Skeletal muscle tissue (tissue), 4 donors: Measurements from ENCODE around the gene AXIN1. TPM values are rescaled to one million over a fixed set of nuclear protein-coding genes. Genes with fewer than 3 reads are reported as not detected.

ENCODE experiments used
- H3K27ac ChIP-seq: one replicate; pipeline ENCODE4 v1.7.0; 2013; ENCODE audit warnings: mild to moderate bottlenecking, low read depth, low read length, inconsistent platforms
- H3K27me3 ChIP-seq, 3 donors: one replicate each; pipeline ENCODE4 v1.7.0; 2013; ENCODE audit warnings: low read length in 3 of 3; ENCODE audit not compliant: control insufficient read depth in 3 of 3, insufficient read depth in 3 of 3
- H3K36me3 ChIP-seq, 3 donors: one replicate each; pipeline ENCODE4 v1.7.0; 2013; ENCODE audit warnings: low read length in 3 of 3; ENCODE audit not compliant: control insufficient read depth in 3 of 3, insufficient read depth in 3 of 3
- H3K4me1 ChIP-seq, 3 donors: one replicate each; pipeline ENCODE4 v1.7.0; 2013; ENCODE audit warnings: low read length in 3 of 3, mild to moderate bottlenecking in 3 of 3; ENCODE audit not compliant: control insufficient read depth in 3 of 3, insufficient read depth in 3 of 3
- H3K4me3 ChIP-seq, 3 donors: one replicate each; pipeline ENCODE4 v1.7.0; 2013; ENCODE audit warnings: low read length in 3 of 3
- H3K9ac ChIP-seq, 3 donors: one replicate each; pipeline ENCODE4 v1.7.0; 2013; ENCODE audit warnings: low read length in 3 of 3, mild to moderate bottlenecking in 3 of 3, moderate library complexity in 2 of 3, low read depth in 1 of 3
- H3K9me3 ChIP-seq, 3 donors: one replicate each; pipeline ENCODE4 v1.7.0; 2013; ENCODE audit warnings: low read length in 3 of 3; ENCODE audit not compliant: control insufficient read depth in 3 of 3
- total RNA-seq: library from RNA; depleted of rRNA; stranded (reverse); fragments of >200 nt; gene quantifications from one replicate; pipeline ENCODE4 v1.2.3, GENCODE V29; 2014
- donor health status: Osteomylitis.

AXIN1 gene
- total RNA-seq, 1 donor from 2014 or later, result 8.9 TPM

DNA sequence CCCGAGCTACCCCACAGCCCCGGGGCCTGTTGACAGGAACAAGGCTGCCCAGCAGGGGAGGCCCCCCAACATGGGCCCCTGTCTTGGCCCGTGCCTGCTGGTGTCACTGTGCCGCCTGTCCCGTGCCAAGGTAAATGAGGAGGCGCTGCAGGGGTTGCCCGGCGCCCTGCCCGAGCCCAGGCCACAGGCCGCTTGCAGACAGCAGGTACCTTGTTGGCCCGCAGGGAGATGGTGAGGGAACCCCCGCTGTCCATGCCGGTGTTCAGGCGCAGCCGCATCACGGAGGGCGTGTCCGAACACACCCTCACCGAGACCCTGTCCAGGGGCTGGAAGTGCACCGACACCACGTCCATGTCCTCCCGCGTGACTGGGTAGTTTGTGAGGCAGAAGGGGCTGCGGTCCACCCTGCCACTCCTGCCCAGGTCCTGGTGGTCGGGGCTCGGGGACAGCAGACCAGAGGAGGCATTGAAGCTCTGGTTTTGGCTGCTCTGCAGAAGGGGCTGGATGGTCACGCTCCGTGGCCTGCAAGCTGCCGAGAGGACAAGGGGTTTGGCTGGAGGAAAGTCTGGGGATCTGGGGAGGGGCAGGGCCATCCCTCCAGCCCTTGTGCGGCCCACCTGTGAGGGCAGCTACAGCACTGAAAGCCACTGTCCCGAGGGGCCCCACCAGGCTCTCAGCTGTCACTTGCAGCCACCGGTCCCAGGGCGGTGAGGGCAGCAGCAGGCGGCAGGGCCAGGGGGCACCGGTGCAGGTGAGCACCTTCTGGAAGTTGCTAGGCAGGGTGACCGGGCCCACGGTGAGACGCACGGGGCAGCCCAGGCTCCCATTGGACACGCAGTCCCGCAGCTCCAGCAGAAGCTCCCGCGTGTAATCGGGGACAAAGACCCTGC, 23.6 kb upstream of the AXIN1 start:
- Histone ChIP-seq H3K9ac (no peak overlapping the region), H3K27ac (no peak overlapping the region), H3K4me1 (peaks cover 2 to 14% (median 8%) of the 10 kb centered on the region in 3 donors), H3K36me3 (peaks cover 16 to 30% (median 25%) of the 10 kb centered on the region in 3 donors), H3K9me3 (no peaks in the 10 kb centered on the region), H3K27me3 (no peaks in the 10 kb centered on the region), H3K4me3 (no peak overlapping the region)

DNA sequence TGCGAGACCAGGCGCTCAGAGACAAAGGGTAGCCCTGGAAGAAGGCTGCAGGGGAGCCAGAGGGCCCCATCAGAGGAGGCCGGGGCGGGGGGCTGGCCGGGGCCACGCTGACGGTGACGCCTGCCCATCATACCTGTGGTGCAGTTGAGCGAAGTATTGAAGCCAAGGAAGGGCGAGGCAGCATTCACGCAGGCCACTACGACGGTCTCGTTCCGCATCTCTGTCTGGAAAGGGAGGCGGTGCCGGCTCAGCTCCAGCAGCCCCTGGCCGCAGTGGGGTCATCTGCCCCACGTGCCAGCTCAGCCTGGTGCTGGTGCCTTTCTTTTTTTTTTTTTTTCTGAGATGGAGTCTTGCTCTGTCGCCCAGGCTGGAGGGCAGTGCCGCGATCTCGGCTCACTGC, 22.7 kb upstream of the AXIN1 start:
- peaks cover 16 to 30% (median 25%) of the 10 kb centered on the region in 3 donors for H3K36me3 ChIP-seq

DNA sequence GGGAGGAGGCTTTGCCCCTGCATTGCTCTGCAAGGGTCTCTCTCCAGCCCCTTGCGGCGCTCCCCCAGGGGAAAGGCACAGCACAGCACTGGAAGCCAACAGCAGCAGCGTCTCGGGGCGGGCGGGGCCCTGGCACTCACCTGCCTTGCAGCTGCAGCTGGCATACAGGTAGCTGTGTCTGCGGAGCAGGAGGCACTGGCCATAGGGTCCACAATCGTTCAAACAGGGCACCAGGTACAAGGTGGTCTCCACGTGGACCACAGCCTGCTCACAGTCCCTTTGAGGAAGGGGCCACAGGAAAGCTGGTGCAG, 22.0 kb upstream of the AXIN1 start:
- Histone ChIP-seq H3K36me3 (peaks cover 16 to 30% (median 25%) of the 10 kb centered on the region in 3 donors), H3K4me3 (no peak overlapping the region), H3K27me3 (no peaks in the 10 kb centered on the region), H3K27ac (no peak overlapping the region), H3K9ac (no peak overlapping the region), H3K4me1 (peaks cover 9 to 13% (median 9%) of the 10 kb centered on the region in 3 donors), H3K9me3 (no peaks in the 10 kb centered on the region)

More for the DNA sequence above, 22.7 kb upstream of the AXIN1 start:
- no peak overlapping the region for H3K4me3 ChIP-seq
- peaks cover 4 to 10% (median 9%) of the 10 kb centered on the region in 3 donors for H3K4me1 ChIP-seq
- no peaks in the 10 kb centered on the region for H3K27me3 ChIP-seq
- no peak overlapping the region for H3K9ac ChIP-seq
- H3K9me3 ChIP-seq, result no peaks in the 10 kb centered on the region
- no peak overlapping the region for H3K27ac ChIP-seq

DNA sequence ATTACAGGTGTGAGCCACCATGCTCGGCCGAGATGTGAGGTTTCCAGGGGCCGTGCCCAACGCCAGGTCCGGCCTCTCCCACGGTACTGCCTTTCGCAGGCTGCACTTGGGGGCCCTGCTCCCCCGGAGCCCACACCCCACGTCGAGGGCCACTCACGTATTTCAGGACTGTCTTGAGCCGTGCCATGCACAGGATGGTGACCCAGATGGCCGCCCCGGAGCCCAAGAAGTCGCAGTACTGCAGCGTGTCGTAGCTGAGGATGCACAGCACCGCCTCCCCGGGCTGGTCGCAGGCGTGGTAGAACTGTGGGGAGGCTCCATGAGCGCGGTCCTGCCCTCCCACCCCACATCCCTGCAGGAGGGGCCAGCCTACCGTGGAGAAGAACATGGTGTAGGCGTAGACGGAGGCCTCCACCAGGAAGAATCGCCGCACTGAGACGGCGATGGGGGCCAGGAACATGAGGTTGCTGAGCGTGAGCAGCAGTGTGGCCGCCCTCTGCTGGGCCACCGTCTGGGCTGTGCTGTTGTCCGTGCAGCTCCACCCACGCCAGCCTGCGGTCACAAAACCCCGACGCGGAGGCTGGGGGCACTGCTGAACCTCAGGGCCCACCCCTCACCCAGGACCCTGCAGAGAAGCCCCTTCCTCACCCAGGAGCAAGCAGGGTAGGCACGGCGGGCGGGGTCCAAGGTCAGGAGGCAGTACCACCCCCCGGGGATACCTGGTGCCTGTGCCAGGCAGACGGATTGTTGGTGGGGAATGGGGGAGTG, 21.5 kb upstream of the AXIN1 start:
- H3K36me3 ChIP-seq, result peaks cover 16 to 30% (median 26%) of the 10 kb centered on the region in 3 donors
- H3K4me3 ChIP-seq, result no peak overlapping the region
- H3K27me3 ChIP-seq, result no peaks in the 10 kb centered on the region
- H3K9ac ChIP-seq, result no peak overlapping the region
- H3K9me3 ChIP-seq, result no peaks in the 10 kb centered on the region
- peaks cover 12 to 15% (median 13%) of the 10 kb centered on the region in 3 donors for H3K4me1 ChIP-seq
- no peak overlapping the region for H3K27ac ChIP-seq

DNA sequence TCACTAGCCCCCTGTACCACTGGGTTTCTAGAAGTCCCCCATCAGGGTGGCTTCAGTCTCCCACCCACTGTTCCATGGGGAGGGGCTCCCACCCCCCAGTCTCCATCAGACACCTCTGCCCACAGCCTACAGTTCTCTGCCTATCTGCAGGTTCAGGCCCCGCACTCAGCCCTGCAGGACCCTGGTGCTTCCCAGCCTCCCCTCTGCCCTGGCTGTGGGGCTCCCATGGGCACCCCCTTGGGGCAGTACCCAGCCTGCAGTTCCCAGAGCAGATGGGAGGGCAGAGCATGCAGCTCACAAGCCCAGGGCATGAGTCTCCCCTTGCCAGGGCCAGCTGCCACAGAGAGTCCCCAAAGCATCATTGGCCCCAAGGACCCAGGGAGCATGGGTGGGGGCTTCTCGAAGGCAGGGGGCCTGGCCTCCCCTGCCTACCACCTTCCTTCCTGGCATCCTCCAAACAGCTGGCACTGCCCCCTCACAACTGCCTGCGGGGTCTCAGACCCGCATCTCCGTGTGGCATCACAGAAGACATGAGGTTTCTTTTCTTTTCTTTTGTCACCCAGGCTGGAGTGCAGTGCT, 20.6 kb upstream of the AXIN1 start:
- Histone ChIP-seq H3K27me3 (no peaks in the 10 kb centered on the region), H3K9ac (no peak overlapping the region), H3K4me3 (no peak overlapping the region), H3K36me3 (peaks cover 24 to 40% (median 34%) of the 10 kb centered on the region in 3 donors), H3K27ac (no peak overlapping the region), H3K9me3 (no peaks in the 10 kb centered on the region), H3K4me1 (peaks cover 12 to 15% (median 13%) of the 10 kb centered on the region in 3 donors)

DNA sequence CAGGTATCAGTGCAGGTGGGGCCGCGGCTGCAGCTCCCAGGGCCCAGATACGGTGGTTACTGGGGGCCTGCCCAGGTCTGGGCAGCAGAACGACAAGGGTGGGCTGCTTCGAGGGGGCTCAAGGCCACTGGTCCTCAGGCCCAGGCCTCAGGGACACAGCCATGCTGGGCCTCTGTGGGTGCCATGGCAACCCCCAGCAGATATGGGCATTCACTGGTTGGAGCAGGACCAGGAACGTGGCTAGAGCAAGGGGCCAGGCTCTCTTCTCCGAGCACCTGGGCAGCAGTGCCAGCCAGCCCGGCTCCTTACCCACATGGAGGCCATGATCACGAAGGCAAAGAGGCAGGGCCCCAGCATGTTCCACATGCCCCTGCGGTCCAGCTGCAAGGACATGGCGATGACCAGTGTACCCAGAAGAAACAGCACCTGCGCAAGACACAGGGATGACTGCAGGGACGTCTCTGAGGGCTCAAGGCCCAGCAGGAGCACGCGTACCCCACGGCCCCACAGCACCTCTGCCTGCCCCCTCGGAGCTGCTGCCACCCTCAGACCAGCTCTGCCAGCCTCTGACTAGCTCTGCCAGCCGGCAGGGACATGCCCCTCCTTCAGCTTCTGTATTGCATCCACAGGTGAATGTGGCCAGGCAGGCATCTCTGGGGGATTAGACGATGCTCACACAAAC, 19.9 kb upstream of the AXIN1 start:
- H3K27ac ChIP-seq, result no peak overlapping the region
- H3K4me3 ChIP-seq, result no peak overlapping the region
- peaks cover 30 to 46% (median 41%) of the 10 kb centered on the region in 3 donors for H3K36me3 ChIP-seq
- no peak overlapping the region for H3K9ac ChIP-seq
- peaks cover 12 to 15% (median 13%) of the 10 kb centered on the region in 3 donors for H3K4me1 ChIP-seq
- H3K9me3 ChIP-seq, result no peaks in the 10 kb centered on the region
- H3K27me3 ChIP-seq, result no peaks in the 10 kb centered on the region

DNA sequence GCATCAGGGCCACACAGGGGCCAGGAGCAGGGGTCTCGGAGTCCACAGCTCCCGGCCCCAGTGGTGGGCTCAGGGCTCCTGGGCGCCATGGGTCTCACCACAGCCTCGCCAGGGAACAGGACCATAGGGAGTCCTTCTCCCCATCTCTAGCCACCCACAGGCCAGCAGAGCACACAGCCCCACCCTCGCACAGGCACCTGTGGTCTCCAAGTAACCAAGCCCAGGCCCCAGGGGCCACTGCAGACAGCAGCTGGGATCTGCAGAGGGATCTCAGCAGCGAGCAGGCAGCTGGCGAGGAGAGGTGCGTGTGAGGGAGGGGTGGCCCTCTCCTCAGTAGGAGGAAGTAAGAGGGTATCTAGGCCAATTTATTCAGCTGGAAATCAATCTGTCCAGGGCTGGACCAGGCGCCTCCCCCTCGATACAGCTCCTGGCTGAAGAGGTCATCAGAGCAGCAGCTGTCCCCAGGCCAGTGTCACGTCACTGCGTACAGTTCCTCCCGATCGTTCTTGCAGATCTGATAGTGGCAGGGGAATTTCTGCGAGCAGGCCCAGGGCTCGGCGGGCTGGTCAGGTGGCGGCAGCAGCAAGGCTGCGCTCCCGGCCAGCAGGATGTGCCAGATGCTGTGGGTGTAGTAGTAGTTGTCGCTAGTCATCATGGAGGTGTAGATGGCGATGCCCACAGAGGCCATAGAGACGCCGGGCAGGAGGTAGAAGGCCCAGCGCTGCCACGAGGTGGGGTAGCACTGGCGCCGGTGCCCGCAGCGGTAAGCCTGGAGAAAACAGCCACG, 19.2 kb upstream of the AXIN1 start:
- Histone ChIP-seq H3K4me3 (no peak overlapping the region), H3K27ac (no peak overlapping the region), H3K9ac (no peak overlapping the region), H3K9me3 (no peaks in the 10 kb centered on the region), H3K27me3 (no peaks in the 10 kb centered on the region), H3K4me1 (peaks cover 12 to 15% (median 13%) of the 10 kb centered on the region in 3 donors), H3K36me3 (peaks cover 37 to 53% (median 46%) of the 10 kb centered on the region in 3 donors)

DNA sequence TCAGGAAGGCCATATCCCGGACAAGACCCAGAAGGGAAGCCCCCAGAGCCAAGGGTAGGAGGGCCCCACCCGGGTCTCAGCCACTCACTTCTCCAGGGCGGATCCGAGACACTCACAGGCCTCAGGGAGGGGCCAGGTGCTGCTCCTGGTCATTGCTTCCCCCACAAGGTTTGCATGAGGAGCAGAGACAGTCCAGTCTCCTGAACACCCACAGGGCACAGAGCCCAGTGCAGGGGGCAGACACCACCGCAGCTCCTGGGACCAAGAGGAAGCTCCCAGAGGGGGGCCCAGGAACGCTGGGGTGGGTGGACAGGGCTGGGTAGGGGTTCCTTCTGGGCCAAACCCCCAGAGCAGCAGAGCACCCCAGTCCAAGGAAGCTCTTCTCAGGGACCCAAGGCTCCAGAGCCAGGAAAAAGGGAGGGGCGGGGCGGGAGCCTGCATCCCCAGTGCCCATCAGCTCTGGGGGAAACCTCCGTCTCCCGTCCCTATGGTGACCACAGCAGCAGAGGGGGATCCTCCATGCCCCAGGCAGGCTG, 18.5 kb upstream of the AXIN1 start:
- Histone ChIP-seq H3K36me3 (peaks cover 40 to 51% (median 45%) of the 10 kb centered on the region in 3 donors), H3K27me3 (no peaks in the 10 kb centered on the region), H3K4me1 (peaks cover 12 to 15% (median 13%) of the 10 kb centered on the region in 3 donors), H3K4me3 (peak overlapping the region; percentile 48 to 63 (median 52)), H3K27ac (peak overlapping the region; percentile 77), H3K9me3 (no peaks in the 10 kb centered on the region), H3K9ac (peak overlapping the region; percentile 70 to 76 (median 72))

DNA sequence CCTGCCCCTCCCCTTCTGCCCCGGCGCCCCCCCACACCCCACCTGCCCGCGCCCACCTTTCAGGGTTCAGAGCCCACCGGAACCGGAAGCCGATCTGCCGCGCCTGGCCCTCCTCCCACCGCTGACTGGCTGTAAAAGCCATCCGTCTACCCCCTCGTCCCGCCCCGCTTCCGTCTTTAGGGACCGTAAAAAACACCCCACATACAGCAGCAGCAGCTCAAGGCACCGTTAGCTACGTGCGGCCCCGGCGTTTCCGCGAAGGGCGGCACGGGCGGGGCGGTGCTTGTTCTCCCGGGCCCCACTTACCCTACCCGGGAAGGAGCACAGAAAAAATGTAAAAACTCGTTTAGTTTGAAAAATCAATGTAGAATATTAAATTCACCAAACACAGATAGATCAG, 17.9 kb upstream of the AXIN1 start, which contains the start of gene MRPL28:
MRPL28 (minus strand) TSS at position 96 of the 400 bp plus-strand sequence. CDS start 320 bp downstream, outside the sequence.
- Histone ChIP-seq H3K9me3 (no peaks in the 10 kb centered on the region), H3K27me3 (no peaks in the 10 kb centered on the region), H3K36me3 (peaks cover 38 to 47% (median 43%) of the 10 kb centered on the region in 3 donors), H3K27ac (peak within 1 kb of the TSS; percentile 77), H3K4me3 (peak within 1 kb of the TSS; percentile 48 to 63 (median 57)), H3K4me1 (peaks cover 12 to 15% (median 13%) of the 10 kb centered on the region in 3 donors), H3K9ac (peak within 1 kb of the TSS; percentile 70 to 76 (median 72))
